HG02981 (cell line): ENCODE results near the gene DIAPH3.

Experiments
- ATAC-seq: cut with Tn5 transposase; IDR thresholded peaks from one replicate; pipeline ENCODE4 v1.9.1; 2021; ENCODE audit warnings: mild to moderate bottlenecking, moderate library complexity; ENCODE audit not compliant: unreplicated experiment

DIAPH3 gene

DNA sequence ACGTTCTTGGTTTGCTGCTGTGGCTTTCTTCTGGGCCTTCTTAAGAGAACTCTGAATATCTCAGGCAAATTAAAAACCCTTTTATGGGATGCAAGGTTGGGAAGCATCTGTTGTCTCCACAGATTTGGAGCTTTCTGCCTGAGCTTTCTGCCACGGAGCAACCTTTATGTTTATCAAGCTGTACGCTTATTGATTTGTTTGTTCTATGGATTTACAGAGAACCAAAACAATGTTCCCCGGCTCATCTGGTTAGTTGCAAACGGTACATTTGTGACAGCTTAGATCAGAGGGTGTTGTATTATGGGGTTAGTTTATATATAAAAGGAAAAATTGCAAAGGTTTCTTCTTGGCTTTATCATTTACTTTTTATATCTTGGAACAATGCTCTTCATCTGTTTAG is 479.6 kb downstream of the DIAPH3 start:
- no peak for ATAC-seq

DNA sequence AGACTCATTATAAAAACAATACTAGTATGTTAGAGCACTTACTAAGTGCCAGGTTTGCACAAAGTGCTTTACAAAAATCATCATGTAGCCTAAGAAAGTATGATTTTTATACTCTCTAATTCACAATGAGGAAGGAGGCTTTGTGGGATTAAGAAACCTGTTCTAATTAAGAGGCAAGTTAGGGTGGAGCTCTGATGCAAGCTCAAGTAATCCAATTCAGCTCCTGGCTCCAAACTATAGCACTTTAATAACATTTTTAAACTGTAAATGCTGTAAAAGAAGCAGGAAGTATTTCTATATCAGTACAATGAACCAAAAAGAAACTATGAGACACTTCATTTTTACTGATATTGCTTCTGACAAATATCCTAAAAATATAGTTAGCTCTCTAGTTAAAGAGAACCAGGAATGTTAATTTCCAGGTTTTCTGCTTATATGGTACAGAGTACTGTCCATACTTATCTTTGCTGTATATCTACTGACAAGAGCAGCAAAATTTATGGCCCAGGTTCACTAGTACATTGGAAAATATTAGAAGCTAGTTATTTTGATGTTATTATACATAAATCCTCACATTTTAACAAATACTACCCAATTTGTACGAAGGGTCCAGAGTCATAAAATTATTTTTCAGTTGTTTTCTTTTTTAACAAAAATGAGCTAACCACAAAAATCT is 482.0 kb downstream of the DIAPH3 start:
- no peak for ATAC-seq

DNA sequence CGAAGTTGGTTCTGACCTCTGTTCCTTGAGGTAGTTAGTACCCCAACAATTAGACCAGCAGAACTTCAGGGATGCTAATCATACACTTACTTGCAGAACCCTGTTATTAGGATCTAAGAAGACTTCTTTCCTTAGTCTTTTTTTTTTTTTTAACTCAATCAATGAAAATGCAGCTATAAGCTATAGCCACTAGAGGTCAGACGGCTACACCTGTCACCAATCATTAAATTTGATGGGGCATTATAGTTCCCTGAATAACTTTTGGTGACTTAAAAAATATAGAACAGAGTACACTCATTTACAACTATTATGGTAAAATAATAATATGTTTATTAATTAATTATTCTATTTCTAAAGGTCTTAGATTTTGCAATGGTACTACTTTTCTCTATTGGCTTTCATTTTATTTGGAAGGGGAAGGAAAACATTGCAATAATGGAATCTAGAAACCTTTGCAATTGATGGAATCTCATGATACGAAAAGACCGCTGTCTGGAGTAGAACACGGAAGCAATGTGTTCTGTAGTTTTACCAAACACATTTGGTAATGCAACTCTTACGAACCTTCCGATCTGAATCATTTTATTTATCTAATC is 483.2 kb downstream of the DIAPH3 start:
- no peak for ATAC-seq

DNA sequence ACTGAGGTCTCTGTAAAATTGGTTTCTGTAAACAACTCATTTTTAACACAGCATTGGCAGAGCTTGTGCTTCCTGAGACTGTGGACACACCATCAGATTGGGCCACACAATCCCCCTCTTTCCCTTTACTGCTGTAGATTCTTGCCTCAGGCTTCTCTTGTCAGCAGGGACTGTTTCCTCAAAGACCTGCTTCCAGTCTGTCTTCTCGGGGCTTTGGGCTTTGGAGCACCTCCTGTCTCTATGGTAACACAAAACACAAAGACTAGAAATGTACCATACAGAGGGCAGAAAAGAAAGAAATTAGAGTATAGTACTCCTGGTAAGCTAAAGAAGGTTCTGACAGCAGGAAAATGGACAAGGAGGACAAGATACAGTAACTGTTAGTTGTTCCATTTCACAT is 484.5 kb downstream of the DIAPH3 start:
- no peak for ATAC-seq

DNA sequence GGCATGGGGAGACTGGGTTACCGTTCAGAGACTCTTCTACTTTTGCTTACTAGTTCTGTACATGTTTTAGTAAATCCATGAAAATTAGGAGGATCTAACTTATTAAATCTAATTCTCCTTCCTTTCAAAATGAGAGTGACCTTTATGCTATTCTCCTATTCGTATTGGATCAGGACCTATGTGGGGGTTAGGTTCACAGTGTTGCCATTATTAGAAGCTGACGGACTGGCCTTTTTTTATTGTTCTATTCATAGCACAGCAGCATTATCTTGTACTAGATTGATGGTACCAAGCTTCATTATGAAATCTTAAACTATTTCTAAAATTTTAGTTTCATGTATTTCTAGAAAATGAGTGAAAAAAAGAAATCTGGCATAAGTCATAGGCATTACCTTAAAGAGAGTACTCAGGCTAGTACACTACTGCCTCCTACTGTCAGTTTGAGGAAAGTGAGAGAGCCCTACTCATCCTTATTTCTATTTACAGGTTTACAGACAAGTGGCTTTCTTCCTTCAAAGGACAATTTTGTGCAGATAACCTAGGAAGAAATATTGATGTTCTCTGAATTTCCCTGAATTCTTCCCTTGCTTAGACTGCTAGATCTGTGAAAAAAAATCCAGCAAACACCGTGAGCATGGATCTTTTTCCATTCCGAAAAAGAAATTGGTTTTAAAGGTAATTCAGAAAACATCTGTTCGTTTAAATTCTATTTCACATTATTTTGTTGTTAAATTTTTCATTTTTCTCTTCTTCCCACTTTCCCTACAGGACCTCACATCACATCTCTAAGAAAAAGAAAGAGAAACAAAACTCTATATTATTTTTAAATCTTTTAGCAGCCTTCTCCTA is 485.5 kb downstream of the DIAPH3 start:
- ATAC-seq: peak; percentile 52

DNA sequence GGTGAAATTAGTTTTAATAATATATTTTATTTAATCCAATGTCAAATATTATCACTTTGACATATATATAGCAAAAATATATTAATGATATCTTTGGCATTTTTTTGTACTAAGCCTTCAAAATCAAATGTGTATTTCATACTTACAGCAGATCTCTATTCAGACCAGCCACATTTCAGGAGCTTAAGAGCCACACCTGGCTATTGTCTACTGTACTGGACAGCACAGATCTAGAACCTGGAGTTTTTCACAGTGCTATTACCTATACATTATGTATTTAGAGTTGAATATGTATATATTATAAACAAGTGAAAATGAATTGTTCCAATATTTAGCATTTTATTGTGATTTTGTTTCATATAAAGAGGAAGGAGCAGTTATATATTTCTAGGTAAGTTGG is 486.3 kb downstream of the DIAPH3 start:
- no peak for ATAC-seq

DNA sequence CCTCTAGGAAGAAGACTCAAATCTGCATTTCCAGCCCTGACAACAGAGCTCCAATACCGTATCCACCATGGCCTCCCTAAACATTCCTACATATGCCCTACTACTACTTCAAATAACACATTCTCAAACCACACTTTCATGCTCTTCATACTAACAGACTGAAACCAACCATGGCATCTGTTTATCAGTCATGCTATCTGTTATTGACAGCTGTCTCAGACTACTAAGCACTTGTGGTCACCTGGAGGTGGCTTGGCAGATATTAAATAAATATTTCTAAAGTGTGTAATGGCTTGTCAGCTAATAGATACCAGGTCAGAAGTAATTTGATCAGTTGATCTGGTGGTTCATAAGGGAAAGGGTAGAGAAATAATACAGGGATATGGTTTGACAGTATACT is 489.1 kb downstream of the DIAPH3 start:
- peak; percentile 55 for ATAC-seq

DNA sequence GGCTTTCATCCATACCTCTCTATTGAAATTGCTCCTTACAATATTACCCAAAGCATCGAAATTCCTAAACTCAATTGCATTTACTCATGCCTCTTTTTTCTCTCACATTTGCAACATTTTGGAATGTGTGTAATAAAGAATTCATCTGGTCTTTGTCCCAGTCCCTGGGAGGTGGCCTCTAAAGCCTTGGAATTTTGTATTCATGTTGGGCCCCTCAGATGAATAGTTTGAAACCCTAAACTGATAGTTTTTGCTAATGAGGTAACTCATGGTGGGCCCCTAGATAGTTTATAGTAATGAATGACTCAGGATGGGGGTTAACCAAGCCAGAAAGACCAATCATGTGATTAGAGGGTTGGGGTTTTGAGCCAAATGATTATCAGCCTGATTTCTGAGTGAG is 490.4 kb downstream of the DIAPH3 start:
- ATAC-seq: no peak

DNA sequence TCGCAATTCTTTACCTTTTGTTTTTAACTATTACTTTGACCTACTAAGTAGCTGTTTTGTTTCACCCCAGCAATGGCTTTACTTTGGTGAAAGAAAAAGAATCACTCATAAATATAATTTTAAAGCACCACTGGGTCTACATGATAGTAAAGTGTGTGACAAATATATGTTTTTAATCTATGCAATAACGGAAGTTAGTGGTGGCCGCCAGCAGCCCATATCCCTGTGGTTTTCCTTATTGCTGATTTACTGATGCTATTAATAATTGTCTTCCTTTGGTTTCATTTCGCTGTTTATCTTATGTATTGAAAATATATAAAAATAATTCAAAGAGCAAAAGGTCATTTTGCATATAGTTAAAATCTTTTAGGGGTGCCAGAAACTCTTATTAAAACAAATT is 491.3 kb downstream of the DIAPH3 start:
- peak; percentile 47 for ATAC-seq

DNA sequence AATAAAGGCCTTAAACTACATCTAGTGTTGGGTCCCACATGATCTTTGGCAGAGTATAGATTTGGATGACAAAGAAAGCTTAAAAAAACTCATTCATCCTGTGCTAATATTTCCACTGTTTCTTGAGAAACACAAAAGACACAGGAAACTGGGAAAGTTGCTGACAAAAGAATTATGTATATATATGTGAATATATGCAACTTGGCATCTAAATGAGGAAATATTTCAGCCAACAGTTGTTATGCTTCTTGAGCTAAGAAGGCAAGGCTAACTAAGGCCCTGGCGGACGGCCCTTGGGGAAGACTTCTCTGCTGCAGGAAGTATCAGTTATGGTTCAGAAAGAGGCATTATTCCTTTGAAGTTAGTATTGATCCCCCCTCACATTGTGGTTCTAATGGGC is 491.8 kb downstream of the DIAPH3 start:
- ATAC-seq: no peak

DNA sequence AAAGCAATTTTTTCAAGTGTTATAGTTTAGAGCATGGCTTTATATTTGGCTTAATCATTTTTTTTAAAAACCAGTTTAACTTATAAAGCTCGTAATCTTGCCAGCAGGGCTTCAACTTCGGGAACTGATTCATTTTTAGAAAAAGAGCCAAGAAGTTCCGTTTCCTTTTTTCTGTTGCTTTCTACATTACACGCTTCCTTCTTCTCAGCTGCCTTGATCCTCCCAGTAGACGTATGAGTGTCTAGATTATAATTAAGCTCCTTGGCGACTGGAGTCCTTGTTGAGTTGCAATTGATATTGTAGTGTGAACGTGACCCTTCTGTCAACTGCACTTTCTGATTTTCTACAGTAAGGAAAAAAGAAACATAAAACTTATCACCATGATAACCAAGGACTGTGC is 497.2 kb downstream of the DIAPH3 start:
- ATAC-seq: no peak

DNA sequence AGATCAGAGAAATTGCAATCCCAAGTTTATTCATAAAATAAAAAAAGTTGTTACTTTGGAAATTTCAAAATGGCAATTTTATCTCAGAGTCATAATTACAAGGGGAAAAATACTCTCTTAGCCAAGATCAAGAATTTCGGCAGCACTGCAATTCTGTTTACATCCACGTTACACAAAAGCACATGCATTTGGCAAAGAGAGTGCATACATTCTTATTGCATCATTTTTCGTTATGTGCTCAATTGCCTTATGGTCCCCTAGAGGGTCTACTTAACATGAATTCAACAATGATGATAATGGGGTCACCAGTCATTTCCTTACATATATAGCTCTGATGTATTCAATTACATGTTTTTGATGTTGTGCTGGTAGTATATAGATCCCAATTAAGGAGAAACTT is 498.0 kb downstream of the DIAPH3 start:
- no peak for ATAC-seq

DNA sequence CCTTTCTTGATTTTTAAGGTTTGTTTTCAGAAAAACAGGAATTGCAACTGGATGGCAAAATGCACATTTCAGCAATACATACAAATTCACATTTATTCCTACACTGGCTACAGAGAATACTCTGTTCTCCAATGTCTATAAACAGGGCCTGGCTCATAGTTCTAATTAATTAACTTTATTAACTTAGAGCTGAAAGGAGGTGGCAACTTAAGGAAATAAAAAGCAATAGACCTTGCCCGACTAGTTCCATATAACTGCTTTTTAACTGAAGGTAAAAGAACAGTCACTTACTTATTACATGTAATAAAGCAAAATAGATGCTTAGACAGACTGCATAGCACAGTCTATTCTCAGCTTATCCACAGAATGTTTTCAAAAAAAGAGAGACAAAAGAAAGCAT is 498.5 kb downstream of the DIAPH3 start:
- no peak for ATAC-seq

DNA sequence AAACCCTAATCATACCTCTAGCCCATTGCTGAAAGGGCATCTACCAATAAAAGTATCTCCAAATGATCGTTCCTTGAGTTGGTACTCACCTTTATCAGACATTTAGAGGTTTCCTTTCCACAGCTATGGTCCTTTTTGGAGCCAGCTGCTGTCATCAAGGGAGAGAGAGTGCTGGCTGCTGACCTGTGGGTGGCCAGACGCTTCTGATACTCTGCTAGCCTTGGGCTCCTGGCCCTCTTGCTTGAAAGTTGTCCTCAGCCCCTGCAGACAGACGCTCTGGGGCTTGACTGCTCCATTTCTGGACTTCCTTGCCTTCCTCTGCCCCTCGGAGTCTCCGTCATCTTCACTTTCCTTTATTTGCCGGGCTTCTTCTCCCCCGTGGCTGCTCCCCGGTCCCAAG is 499.1 kb downstream of the DIAPH3 start:
- no peak for ATAC-seq

DNA sequence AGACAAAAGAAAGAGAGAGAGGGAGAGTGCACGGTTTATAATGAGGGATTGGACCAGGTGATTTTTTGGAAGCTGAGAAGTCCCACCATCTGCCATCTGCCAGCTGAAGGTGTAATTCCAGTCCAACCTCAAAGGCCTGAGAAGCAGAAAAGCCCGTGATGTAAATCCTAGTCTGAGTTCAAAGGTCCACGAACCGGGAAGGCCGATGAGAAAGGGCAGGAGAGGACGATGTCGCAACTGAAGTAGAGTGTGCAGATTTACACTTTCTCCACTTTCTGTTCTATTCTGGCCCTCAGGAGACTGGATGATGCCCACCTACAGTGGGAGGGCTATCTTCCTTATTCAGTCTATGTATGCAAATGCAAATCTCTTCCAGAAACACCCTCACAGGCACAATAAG is 500.0 kb downstream of the DIAPH3 start:
- ATAC-seq: no peak

DNA sequence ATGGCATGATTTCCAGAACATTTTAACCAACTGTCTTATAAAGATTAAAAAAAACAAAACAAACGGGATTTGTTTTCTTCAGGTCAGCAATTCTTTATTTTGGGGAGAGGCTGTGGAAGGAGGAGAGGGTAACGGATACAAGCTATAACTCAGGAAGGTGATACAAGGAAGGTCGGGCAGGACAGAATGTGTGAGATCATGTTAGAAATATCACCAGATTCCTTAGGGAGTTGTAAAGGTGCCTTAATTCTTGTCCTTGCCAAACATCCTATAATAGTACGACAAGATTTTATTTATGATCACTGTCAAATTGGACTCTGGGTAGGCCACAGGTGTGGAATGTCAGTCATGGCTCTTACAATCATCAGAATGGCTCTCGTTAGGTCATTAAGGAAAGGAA is 503.1 kb downstream of the DIAPH3 start:
- ATAC-seq: no peak

DNA sequence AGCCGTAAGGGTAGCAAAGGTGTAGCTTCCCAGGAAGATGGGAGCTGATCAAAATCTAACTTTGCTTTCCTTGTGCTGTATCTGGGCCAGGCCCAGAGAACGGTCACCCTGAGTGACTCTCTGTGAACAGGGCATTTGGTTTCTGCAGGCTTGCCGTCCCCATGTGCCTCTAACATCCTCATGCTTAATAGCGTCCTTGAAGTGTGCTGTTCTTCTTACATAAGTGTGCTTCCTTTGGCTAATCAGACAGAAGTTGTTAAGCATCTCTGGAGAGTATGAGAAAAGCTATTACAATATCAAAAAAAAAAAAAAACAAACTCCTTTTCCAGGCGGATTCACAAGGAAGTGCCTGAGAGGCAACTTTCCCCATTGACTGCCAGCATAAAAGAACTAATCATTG is 503.7 kb downstream of the DIAPH3 start:
- ATAC-seq: no peak

DNA sequence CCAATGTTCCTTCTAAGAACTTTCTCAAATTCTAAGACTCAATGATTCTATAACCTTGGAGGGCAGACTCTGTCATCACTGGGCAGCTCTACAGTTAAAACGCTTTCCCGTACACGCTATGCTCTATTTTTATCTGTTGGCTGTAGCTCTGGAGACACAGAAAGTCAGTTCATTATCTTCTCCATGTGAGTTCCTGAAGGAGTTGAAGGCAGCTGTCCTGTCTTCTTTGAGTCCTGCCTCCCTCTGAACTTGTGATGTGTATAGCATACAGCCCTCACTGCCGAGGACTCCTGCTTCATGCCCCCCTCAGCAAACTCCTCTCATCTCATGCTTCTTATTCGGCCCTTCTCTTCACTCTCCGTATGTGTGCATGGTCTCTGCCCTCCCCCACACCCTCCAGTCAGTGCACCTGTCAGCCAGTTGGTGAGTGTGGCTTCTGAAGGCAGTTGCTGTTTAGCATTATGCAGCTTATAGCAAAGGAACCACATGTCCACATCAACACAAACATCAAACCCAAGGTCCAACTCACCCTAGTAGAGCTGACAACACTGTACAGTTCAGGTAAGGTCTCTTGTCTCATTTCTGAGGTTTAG is 504.9 kb downstream of the DIAPH3 start:
- no peak for ATAC-seq

DNA sequence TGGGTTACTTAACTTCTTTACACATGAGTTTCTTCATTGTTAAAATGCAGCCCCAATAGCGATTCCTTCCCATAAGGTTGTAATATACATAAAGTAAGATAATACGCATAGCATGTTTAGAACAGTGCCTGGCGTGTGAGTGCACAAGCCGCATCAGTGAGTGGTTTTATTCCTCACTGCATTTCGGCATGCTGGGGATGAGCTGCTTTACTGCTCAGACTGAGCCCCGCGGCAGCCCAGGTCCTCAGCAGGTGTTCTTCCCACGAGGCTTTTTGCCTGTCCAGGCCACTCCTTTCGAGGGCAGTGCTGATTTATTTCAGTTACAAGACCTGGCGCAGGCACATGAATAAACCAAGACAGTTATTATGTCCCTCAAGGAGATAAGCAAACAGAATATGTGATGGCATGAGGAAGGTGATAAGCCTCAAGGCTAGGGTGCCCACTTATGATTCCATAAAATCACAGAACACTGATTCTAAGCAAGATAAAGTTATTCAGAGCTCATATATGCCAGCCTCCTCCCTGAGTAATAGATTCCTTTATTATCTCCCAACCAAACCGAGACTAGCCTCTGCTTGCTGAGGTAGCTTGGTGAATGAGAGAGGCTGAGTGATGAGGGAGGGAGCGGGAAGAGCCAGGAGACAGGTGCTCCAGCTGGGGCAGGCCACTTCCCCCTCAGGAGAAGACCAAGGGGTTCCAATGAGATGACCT is 505.5 kb downstream of the DIAPH3 start:
- no peak for ATAC-seq

DNA sequence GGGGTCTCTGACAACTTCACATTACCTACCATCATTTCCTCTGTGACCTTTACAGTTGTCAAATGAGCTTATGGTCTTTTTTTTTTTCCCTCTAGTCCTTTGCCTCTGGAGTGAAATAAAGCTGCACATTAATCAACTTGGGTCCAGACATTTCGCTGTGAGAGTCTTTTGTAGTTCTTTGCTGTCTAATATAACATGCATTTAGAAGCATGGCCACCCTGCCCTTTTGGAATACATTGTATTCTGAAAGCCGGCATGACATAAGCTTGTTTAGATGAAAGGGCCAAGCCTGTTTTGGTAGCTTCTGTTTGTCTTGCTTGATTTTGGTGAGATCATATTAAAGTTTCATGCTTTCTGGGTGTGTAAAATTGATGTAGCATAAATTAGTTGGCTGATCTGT is 509.8 kb downstream of the DIAPH3 start:
- ATAC-seq: no peak

DNA sequence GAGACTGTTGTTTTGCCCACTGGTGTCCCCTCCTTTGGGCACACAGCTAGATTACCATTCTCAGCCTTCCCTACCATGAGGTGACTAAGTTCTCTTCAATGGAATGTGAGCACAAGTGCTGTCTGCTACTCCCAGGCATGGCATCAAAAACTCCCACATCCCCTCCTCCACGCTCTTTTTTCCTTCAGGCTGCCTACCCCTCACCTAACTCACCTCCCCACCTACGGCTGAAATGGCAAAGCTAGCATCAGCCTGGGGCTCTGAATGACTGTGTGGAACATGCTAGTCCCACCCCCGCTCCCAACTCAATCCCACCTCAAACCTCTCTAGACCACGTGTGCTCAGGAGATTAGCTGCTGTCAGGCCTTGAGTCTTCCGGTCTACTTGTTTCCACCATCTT is 512.2 kb downstream of the DIAPH3 start:
- ATAC-seq: no peak
